ENCODE results near the gene DUSP18.

GRCh38 chr22:30714062-30714461, 46.4 kb upstream of the DUSP18 start:
- TF ChIP-seq CTCF (conservative IDR thresholded peaks at IDR 0.05; ENCODE audit: low read depth, low read length), result no peak
- TF ChIP-seq CHD1 (IDR thresholded peaks at IDR 0.05; ENCODE audit: low read depth, low read length), result no peak
- TF ChIP-seq RFX5 (IDR thresholded peaks at IDR 0.05; ENCODE audit: low read depth, low read length), result no peak
